Muscle of arm (tissue), 14 donors: ENCODE measurements around the gene GPR37. TPM values are rescaled to one million over a fixed set of nuclear protein-coding genes. Genes with fewer than 3 reads are reported as not detected.
A peak's percentile ranks its signal among the peaks of the same experiment; 100 is the strongest.

Experiments used
- DNase-seq: peaks from one replicate; pipeline ENCODE4 v3.0.0-alpha.2; 2013
- long read RNA-seq, 11 donors: transcript quantifications; one replicate each; lab custom pipeline, GENCODE V29; 2026
- polyA plus RNA-seq, 12 donors: library from polyadenylated mRNA; unstranded; fragments of 120-200 nt; gene quantifications; one replicate each; pipeline ENCODE4 v1.2.1, GENCODE V29; 2013; ENCODE audit not compliant: insufficient read length in 12 of 12

The GPR37 gene
- polyA plus RNA-seq, result 10 to 100 TPM in 11 of 12 donors, not detected in 1; 10.6 to 46.4 (median 23.4) TPM
- long read RNA-seq, donor 1, partial matches to known transcripts, result 6 of 8 reads
- long read RNA-seq, donor 1, other reads (novel, unspliced or antisense), result 0 of 8 reads
- long read RNA-seq, donor 2, transcript GPR37-201 (2 exons, 3,021 nt), result major isoform, 12 of 12 reads
- long read RNA-seq, donor 2, partial matches to known transcripts, result 0 of 12 reads
- long read RNA-seq, donor 2, other reads (novel, unspliced or antisense), result 0 of 12 reads
- long read RNA-seq, donor 3, transcript GPR37-201 (2 exons, 3,021 nt), result major isoform, 11 of 11 reads
- long read RNA-seq, donor 3, partial matches to known transcripts, result 0 of 11 reads
- long read RNA-seq, donor 3, other reads (novel, unspliced or antisense), result 0 of 11 reads
- long read RNA-seq, donor 4, partial matches to known transcripts, result 0 of 3 reads
- long read RNA-seq, donor 4, other reads (novel, unspliced or antisense), result 0 of 3 reads
- long read RNA-seq, donor 5, transcript GPR37-201 (2 exons, 3,021 nt), result major isoform, 22 of 22 reads
- long read RNA-seq, donor 5, partial matches to known transcripts, result 0 of 22 reads
- long read RNA-seq, donor 5, other reads (novel, unspliced or antisense), result 0 of 22 reads
- long read RNA-seq, donor 6, transcript GPR37-201 (2 exons, 3,021 nt), result major isoform, 12 of 12 reads
- long read RNA-seq, donor 6, partial matches to known transcripts, result 0 of 12 reads
- long read RNA-seq, donor 6, other reads (novel, unspliced or antisense), result 0 of 12 reads
- long read RNA-seq, donor 7, transcript GPR37-201 (2 exons, 3,021 nt), result major isoform, 10 of 10 reads
- long read RNA-seq, donor 7, partial matches to known transcripts, result 0 of 10 reads
- long read RNA-seq, donor 7, other reads (novel, unspliced or antisense), result 0 of 10 reads
- long read RNA-seq, donor 8, transcript GPR37-201 (2 exons, 3,021 nt), result major isoform, 27 of 27 reads
- long read RNA-seq, donor 8, partial matches to known transcripts, result 0 of 27 reads
- long read RNA-seq, donor 8, other reads (novel, unspliced or antisense), result 0 of 27 reads
- long read RNA-seq, donor 9, transcript GPR37-201 (2 exons, 3,021 nt), result major isoform, 15 of 15 reads
- long read RNA-seq, donor 9, partial matches to known transcripts, result 0 of 15 reads
- long read RNA-seq, donor 9, other reads (novel, unspliced or antisense), result 0 of 15 reads
- long read RNA-seq, donor 10, transcript GPR37-201 (2 exons, 3,021 nt), result major isoform, 11 of 11 reads
- long read RNA-seq, donor 10, partial matches to known transcripts, result 0 of 11 reads
- long read RNA-seq, donor 10, other reads (novel, unspliced or antisense), result 0 of 11 reads
- long read RNA-seq, donor 11, transcript GPR37-201 (2 exons, 3,021 nt), result major isoform, 23 of 140 reads
- long read RNA-seq, donor 11, partial matches to known transcripts, result 117 of 140 reads
- long read RNA-seq, donor 11, other reads (novel, unspliced or antisense), result 0 of 140 reads

GRCh38 chr7:124765401-124766352 lies at the start of gene GPR37:
Gene GPR37, minus strand, starts transcription at chr7:124765792. Its CDS starts 816 bp downstream, at chr7:124764976.
- DNase-seq, result peak; percentile 28

- no peak for DNase-seq
Measured at GRCh38 chr7:124813994-124814798, 48.6 kb upstream of the GPR37 start.

GRCh38 chr7:124812764-124813163 lies 47.2 kb upstream of the GPR37 start:
- no peak for DNase-seq

- DNase-seq, result no peak
Measured at GRCh38 chr7:124811341-124811740, 45.7 kb upstream of the GPR37 start.

GRCh38 chr7:124810605-124811004 lies 45.0 kb upstream of the GPR37 start:
- no peak for DNase-seq

GRCh38 chr7:124808206-124808605 lies 42.6 kb upstream of the GPR37 start:
- no peak for DNase-seq

GRCh38 chr7:124801330-124801895 lies 35.8 kb upstream of the GPR37 start:
- DNase-seq, result no peak

GRCh38 chr7:124800386-124800785 lies 34.8 kb upstream of the GPR37 start:
- no peak for DNase-seq

- no peak for DNase-seq
Measured at GRCh38 chr7:124799448-124799847, 33.9 kb upstream of the GPR37 start.

- no peak for DNase-seq
Measured at GRCh38 chr7:124796771-124797170, 31.2 kb upstream of the GPR37 start.

- no peak for DNase-seq
Measured at GRCh38 chr7:124792696-124793095, 27.1 kb upstream of the GPR37 start.

- DNase-seq, result no peak
Measured at GRCh38 chr7:124792002-124792401, 26.4 kb upstream of the GPR37 start.

GRCh38 chr7:124791426-124791825 lies 25.8 kb upstream of the GPR37 start:
- no peak for DNase-seq

- no peak for DNase-seq
Measured at GRCh38 chr7:124790645-124791044, 25.1 kb upstream of the GPR37 start.

GRCh38 chr7:124785994-124786393 lies 20.4 kb upstream of the GPR37 start:
- DNase-seq, result no peak

- peak; percentile 60 for DNase-seq
Measured at GRCh38 chr7:124784879-124785818, 19.6 kb upstream of the GPR37 start.

- DNase-seq, result no peak
Measured at GRCh38 chr7:124783271-124783670, 17.7 kb upstream of the GPR37 start.
